Measurements from ENCODE around the gene MRGPRX2.

MRGPRX2 gene

DNA sequence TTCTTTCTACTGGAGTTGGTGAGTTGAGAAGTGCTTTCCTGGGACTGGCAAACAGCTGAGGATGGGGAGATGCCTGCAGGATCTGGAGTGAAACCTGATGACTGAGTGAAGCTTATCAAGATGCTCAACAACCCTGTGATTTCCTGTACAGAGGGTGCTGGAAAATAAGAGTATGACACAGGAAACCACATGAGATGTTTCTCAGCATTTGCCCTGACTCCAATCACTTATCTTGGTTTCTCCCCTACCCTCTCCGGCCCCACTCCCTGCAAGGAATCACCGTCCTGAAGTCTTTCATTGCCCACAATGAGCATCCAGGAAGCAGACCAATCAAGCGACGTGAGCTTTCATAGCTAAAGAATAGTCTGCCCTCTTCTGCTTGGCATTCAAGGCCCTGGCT lies at the start of gene MRGPRX2:
TSS of gene MRGPRX2 (minus strand) at position 89 of the 400 bp plus-strand sequence. CDS start 4,315 bp downstream, outside the sequence.
- peak; percentile 13 for DNase-seq

DNA sequence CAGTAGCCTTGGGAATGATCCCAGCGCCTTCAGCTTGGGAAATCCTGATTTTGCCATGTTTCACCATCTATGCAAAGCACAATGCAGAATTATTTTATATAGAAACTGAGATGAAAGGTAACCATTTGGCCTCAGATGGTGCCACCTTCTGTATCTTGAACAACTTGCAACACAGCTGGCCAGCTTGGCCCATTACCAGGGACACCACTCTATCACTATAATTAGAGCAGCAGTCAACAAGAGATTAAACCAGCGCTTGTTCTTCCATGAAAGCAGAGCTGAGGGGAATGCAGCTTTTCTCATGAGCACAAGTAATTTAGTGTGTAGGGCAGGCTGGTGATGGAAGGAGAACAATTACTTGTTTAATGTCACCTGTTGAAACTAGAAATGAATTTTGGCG lies 49.8 kb upstream of the MRGPRX2 start:
- peak; percentile 27 for DNase-seq

GRCh38 chr11:19107125-19107524 lies 46.6 kb upstream of the MRGPRX2 start:
- no peak for DNase-seq

DNA sequence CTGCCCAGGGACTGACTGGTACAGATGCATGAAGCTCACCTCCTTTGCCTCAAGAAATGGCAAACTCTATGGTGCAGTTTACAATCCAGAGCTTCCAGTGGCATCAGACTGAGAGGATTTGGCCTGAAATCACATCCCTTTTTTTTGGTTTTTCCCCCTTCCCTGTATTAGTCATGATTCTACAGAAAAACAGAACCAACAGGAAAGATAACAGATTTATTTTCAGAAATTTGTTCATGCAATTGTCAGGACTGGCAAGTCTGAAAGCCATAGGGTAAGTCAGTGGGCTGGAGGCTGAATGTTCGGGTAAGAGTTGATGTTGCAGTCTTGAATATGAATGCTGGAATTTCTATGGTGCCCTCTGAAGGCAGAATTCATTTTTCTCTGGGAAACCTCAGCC lies 44.5 kb upstream of the MRGPRX2 start:
- no peak for DNase-seq

GRCh38 chr11:19102521-19102900 lies 42.0 kb upstream of the MRGPRX2 start:
- DNase-seq = no peak

DNA sequence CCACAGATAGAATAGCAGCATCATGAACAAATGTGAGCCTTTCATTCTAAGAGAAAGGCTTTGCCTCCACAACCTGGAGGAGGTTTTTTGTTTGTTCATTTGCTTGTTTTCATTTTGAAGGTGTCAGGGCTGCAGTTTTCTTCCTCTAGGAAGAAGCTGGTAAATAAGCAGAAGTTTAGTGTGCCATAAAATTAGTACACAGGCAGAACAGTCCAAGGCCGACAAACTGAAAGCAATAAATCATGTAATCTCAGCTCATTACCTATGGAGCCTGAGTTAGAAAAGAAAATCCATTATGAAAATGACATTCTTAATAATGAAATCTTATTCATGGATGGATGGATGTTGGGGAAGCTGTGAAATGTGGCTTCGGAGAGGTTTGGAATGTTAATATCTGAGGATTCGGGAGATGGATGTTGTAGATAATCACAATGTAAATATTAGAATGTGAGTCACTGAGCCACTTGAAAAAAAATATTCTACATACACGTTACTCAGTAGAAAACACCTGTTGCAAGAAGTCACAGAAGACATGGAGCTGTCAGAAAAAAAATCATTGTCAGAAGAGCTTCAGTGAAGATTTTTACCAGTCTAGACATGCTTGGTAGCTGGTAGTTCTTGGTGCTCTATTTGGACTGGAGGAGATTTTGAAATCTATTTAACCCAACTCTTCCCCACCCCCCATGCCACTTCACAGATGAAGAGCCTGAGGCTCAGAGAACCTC lies 41.4 kb upstream of the MRGPRX2 start:
- DNase-seq = no peak

DNA sequence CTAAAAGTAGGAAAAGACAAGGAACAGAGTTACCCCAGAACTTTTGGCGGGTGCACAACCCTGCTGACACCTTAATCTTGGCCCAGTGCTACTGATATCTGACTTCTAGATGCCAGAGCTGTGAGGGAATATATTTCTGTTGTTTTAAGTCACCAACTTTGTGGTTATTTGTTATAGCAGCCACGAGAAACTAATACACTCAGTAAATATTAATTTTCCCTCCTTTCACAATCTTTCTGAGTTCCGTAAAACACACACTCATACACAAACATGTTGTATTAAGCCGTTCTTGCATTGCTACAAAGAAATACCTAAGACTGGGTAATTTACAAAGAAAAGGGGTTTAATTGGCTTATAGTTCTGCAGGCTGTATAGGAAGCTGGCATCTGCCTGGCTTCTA lies 40.4 kb upstream of the MRGPRX2 start:
- no peak for DNase-seq

GRCh38 chr11:19099093-19099492 lies 38.6 kb upstream of the MRGPRX2 start:
- DNase-seq = no peak

GRCh38 chr11:19094859-19095258 lies 34.3 kb upstream of the MRGPRX2 start:
- DNase-seq = no peak

GRCh38 chr11:19093976-19094375 lies 33.5 kb upstream of the MRGPRX2 start:
- DNase-seq = no peak

DNA sequence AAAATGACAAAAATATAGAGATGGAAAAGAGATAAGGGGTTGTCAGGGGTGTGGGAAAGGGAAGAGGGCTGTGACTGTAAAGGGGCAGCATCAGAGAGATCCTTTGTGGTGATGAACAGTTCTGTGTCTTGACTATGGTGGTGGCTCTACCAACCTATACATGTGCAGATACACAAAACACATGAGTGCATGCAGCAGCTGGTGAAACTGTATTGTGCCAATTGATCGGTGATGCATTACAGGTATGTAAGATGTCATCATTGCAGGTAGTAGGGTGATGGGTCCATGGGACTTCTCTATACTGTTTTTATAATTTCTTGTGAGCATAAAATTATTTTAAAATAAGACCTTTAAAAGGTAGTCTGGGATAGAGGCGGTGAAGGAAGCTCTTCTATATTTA lies 32.3 kb upstream of the MRGPRX2 start:
- no peak for DNase-seq

DNA sequence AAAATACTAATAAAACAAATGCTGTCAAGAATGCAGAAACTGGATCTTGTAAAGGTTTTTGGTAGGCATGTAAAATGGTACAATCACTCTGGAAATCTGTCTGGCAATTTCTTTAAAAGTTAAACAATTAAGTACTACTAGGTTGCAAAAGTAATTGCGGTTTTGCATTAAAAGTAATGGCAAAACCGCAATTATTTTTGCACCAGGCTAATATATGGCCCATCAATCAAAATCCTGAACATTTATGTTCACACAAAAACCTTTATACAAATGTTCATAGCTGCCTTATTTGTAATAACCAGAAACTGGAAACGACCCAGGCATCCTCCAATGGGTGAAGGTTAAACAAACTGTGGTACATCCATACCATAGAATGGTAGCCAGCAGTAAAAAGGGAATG lies 31.8 kb upstream of the MRGPRX2 start:
- no peak for DNase-seq

GRCh38 chr11:19091366-19091765 lies 30.8 kb upstream of the MRGPRX2 start:
- no peak for DNase-seq

- DNase-seq = no peak
Observed at GRCh38 chr11:19089421-19089820, 28.9 kb upstream of the MRGPRX2 start.

DNA sequence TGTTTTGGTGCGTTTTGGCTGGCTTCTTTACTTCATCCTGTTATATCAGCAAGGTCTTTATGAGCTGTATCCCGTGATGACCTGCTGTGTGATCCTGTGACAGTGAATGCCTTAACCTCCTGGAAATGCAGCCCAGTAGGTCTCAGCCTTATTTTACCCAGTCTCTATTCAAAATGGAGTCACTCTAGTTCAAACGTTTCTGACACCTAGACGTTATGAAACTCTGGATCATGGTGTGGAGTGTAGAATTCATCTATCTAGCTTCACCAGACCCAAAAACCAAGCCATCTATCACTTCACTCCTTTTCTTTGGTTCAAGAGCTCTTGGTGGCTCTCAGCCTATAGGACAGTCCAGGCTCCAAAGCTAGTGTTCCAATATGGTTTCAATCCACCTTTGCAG lies 28.3 kb upstream of the MRGPRX2 start:
- DNase-seq = no peak

GRCh38 chr11:19087658-19088057 lies 27.1 kb upstream of the MRGPRX2 start:
- DNase-seq = no peak

DNA sequence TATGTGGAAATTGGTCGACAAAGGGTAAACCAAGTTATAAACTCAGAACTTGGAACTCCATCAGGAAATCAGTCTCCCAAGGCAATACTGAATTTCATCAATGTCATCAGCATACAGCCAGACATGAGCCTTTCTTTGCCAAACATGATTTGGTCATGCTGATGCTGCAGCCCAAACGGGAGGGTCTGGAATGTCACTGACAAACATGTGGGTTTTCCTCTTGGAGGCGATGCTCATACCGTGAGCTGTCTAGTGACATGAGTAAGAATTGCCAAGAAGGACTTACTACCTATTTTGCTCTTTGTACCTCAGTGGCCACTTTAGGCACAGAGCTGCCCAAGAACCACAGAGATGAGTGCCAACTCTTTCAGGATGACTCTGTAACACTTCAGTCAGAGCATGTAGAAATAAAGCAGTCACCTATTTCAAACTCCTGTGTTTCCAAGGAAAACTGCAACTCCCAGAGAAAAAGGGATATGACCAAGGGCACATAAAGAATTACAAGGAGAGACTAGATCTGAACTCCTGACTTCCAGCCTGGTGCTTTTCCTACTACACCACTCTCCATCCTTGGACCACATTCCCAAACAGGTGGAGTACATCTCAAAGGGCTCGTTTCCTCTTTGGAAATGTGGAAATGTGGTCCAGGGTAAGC lies 24.3 kb upstream of the MRGPRX2 start:
- DNase-seq = no peak

DNA sequence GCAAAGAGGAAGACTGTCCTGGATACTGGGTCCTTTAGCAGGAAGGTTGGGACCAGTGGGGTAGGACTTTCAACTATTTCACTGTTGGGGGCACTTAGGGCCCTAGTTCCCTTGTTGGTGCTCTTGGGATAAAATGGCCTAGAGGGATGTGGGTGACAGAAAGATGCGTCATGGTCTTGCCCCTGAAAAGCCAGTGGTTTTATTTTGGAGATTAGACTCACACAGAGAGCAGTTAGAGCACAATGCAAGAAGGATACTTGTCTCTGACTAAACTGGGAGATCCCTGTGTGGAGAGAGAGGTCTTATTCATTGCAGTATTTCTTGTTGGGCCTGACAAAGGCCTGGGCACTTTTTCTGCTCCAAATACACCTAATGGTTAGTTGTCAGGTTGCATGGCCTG lies 22.6 kb upstream of the MRGPRX2 start:
- no peak for DNase-seq

DNA sequence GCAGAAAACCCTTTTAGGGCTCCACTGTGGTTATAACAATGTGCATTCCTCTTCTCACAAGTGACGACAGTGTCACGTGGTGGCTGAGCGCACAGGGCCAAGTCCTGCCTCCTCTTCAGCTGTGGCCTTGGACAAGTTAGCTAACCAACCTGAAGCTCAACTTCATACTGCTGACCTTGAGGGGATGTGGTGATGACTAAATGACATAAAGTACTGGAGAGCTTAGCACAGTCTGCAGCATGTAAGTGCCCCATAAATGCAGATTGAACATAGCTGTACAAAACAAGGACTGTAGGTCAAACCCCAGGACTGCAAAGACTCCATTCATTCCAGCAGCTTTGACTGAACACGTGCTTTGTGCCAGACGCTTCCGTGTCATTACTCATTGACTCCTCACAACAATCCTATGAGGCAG lies 20.1 kb upstream of the MRGPRX2 start:
- no peak for DNase-seq

DNA sequence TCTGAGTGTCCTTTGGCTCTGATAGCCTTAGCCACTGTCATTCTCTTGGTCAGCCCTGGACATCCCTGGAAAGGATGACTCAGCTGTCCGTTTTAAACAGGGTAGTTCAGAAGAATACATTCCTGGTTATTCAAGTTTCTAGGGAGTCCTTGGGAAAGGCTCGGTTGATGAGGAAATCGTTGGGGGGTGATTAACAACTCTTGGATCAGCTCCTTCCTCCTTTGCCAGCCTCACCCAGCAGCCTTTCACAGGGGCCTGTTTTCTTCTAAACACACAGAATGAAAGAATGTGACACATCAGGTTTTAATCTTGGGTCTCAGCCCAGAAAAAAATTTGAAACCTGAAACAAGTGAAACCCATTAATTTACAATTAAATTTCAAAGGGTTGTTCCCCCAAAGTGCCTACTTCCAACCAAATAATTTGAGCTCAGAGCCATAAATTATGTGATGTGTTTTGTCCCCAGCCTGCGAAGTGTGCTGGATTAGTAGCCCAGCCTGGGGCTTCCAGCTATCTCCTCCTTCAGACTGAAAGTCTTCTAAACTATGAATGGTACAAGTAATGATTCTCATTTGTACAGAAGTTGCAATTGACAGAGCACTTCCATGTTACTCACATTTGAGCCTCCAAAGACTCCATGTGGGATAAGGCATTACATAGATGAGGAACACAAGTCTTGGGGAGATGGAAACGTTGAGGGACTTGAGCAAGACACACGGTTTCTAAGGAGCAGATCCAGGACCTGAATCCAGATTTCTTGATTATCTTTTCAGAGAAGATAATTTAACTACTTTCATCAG lies 19.3 kb upstream of the MRGPRX2 start:
- no peak for DNase-seq

GRCh38 chr11:19077965-19078364 lies 17.4 kb upstream of the MRGPRX2 start:
- DNase-seq = no peak

DNA sequence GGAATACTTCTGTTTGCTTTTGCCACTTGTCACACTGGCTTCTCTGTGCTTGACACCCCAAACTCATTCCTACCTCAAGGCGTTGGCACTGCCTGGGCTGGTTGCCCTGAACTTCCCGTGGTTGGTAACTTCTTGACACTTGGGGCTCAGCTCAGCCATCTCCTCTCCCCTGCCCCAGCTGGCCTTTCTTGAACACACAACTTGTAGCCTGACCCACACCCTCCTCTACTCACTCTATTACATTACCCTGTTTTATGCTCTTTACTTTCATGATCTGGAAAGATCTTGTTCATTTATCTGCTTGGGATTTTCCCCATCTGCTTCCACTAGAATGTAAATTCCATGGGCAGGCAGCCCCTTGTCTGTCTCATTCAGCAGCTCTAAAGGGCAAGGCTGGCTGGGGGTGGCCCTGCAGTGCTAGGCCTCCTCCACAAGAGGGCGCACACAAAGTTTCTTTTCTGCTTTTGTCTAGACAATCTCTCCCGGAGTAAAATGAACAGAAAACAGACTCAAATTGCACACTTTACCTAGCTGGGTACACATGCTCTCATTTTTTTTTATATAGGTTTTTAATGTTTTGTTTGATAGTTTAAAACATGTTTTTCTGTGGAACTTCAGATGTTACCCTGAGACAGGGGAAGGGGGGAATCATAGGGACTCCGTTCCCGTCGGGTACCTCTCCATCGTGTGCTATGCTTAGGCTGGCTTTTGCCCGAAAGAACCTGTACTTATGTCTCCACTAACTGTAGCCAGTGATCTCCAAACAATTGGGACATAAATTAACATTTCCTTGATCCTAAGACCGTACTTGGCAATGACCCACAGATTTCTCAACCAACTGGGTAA lies 16.4 kb upstream of the MRGPRX2 start:
- DNase-seq = peak; percentile 71

GRCh38 chr11:19075636-19076035 lies 15.1 kb upstream of the MRGPRX2 start:
- no peak for DNase-seq

Measured in hematopoietic multipotent progenitor cell treated with erythropoietin and hydrocortisone succinate and interleukin-3 and kit ligand, for 6 days (in vitro differentiated cells).